HG02943 (cell line): ENCODE results near the gene ESPN.
"Not testable (repeated sequence)": the region's sequence is repeated elsewhere in the genome, so short reads cannot be mapped to it uniquely, and the experiment has no call there.

Experiments used
- ATAC-seq: cut with Tn5 transposase; IDR thresholded peaks from one replicate; pipeline ENCODE4 v1.9.1; 2021; ENCODE audit warnings: mild to moderate bottlenecking, low read depth, moderate library complexity; ENCODE audit not compliant: unreplicated experiment

ESPN gene

GRCh38 chr1:6447016-6447817 lies 22.6 kb downstream of the ESPN start:
- no peak for ATAC-seq

- no peak for ATAC-seq
Measured at GRCh38 chr1:6447818-6448748, 23.5 kb downstream of the ESPN start.

GRCh38 chr1:6448749-6449631 lies 24.4 kb downstream of the ESPN start:
- no peak for ATAC-seq

GRCh38 chr1:6450005-6450450 lies 25.5 kb downstream of the ESPN start:
- ATAC-seq: no peak

GRCh38 chr1:6450486-6450885 lies 25.9 kb downstream of the ESPN start:
- ATAC-seq: not testable (repeated sequence)

GRCh38 chr1:6450943-6451373 lies 26.4 kb downstream of the ESPN start:
- no peak for ATAC-seq

GRCh38 chr1:6453895-6454855 lies 29.6 kb downstream of the ESPN start:
- not testable (repeated sequence) for ATAC-seq

GRCh38 chr1:6454856-6455751 lies 30.5 kb downstream of the ESPN start:
- ATAC-seq: no peak

- not testable (repeated sequence) for ATAC-seq
Measured at GRCh38 chr1:6455752-6456520, 31.4 kb downstream of the ESPN start.

- no peak for ATAC-seq
Measured at GRCh38 chr1:6456800-6457466, 32.4 kb downstream of the ESPN start.

GRCh38 chr1:6459850-6460265 lies 35.3 kb downstream of the ESPN start:
- no peak for ATAC-seq

GRCh38 chr1:6460301-6461050 lies 35.9 kb downstream of the ESPN start:
- ATAC-seq: no peak

GRCh38 chr1:6461051-6461530 lies 36.5 kb downstream of the ESPN start:
- ATAC-seq: no peak

GRCh38 chr1:6461538-6462411 lies 37.2 kb downstream of the ESPN start:
- no peak for ATAC-seq
